Loucy (cell line): ENCODE data around the gene GGT5.

ENCODE experiments used
- H2AFZ ChIP-seq: fragments of 200-600 bp; sonication (generic); 2 replicates; pipeline ENCODE4 v1.6.0; 2016; ENCODE audit warnings: antibody characterized with exemption, mild to moderate bottlenecking, low read length, moderate library complexity
- H3F3A ChIP-seq: fragments of 200-600 bp; 2 replicates; pipeline ENCODE4 v1.6.0; 2016; ENCODE audit warnings: antibody characterized with exemption, low read depth, mild to moderate bottlenecking
- H3K27me3 ChIP-seq: fragments of 200-600 bp; sonication (generic); 2 replicates; pipeline ENCODE4 v1.6.1; 2014; ENCODE audit warnings: low read length, mild to moderate bottlenecking; ENCODE audit not compliant: insufficient read depth, poor library complexity, severe bottlenecking
- H3K36me3 ChIP-seq: fragments of 200-600 bp; sonication (generic); 2 replicates; pipeline ENCODE4 v1.6.1; 2016; ENCODE audit warnings: low read length; ENCODE audit not compliant: insufficient read depth
- H3K4me1 ChIP-seq: fragments of 200-600 bp; sonication (generic); 2 replicates; pipeline ENCODE4 v1.5.1; 2014; ENCODE audit warnings: low read length, mild to moderate bottlenecking; ENCODE audit not compliant: insufficient read depth, poor library complexity, severe bottlenecking
- H3K4me2 ChIP-seq: fragments of 200-600 bp; sonication (generic); 2 replicates; pipeline ENCODE4 v1.6.0; 2014; ENCODE audit warnings: antibody characterized with exemption, low read length, low read depth, mild to moderate bottlenecking; ENCODE audit not compliant: poor library complexity, severe bottlenecking
- H3K4me3 ChIP-seq: fragments of 200-600 bp; sonication (generic); 2 replicates; pipeline ENCODE4 v1.5.1; 2014; ENCODE audit warnings: low read length, mild to moderate bottlenecking, mixed read lengths; ENCODE audit not compliant: poor library complexity, severe bottlenecking
- H3K79me2 ChIP-seq: fragments of 200-600 bp; sonication (generic); 2 replicates; pipeline ENCODE4 v1.6.1; 2014; ENCODE audit warnings: low read length; ENCODE audit not compliant: insufficient read depth
- H3K9ac ChIP-seq: fragments of 200-600 bp; sonication (generic); 2 replicates; pipeline ENCODE4 v1.6.0; 2014; ENCODE audit warnings: mild to moderate bottlenecking, low read depth, low read length, moderate library complexity; ENCODE audit not compliant: poor library complexity, severe bottlenecking
- H3K9me2 ChIP-seq: fragments of 200-600 bp; sonication (generic); replicated peaks from 2 replicates; pipeline ENCODE4 v1.6.1; 2016; ENCODE audit warnings: low read depth, low read length, mixed read lengths
- H3K9me3 ChIP-seq: fragments of 200-600 bp; sonication (generic); 2 replicates; pipeline ENCODE4 v1.6.1; 2014; ENCODE audit warnings: mild to moderate bottlenecking, antibody characterized with exemption, low read length, low read depth; ENCODE audit not compliant: insufficient read depth
- H4K20me1 ChIP-seq: fragments of 200-600 bp; sonication (generic); 2 replicates; pipeline ENCODE4 v1.6.0; 2014; ENCODE audit warnings: antibody characterized with exemption, low read length, mild to moderate bottlenecking; ENCODE audit not compliant: insufficient read depth, poor library complexity, severe bottlenecking
- EZH2phosphoT487 ChIP-seq: fragments of 200-600 bp; IDR thresholded peaks from 2 replicates; pipeline ENCODE4 v1.6.1; 2018; ENCODE audit warnings: antibody characterized with exemption, mild to moderate bottlenecking, moderate library complexity, borderline replicate concordance
- TF ChIP-seq, protein P1 (sequence below): fragments of 200-600 bp; sonication (generic); conservative IDR thresholded peaks from 2 replicates; pipeline ENCODE4 v1.5.1; 2014; ENCODE audit warnings: mild to moderate bottlenecking, antibody characterized with exemption, low read length

The GGT5 gene

DNA sequence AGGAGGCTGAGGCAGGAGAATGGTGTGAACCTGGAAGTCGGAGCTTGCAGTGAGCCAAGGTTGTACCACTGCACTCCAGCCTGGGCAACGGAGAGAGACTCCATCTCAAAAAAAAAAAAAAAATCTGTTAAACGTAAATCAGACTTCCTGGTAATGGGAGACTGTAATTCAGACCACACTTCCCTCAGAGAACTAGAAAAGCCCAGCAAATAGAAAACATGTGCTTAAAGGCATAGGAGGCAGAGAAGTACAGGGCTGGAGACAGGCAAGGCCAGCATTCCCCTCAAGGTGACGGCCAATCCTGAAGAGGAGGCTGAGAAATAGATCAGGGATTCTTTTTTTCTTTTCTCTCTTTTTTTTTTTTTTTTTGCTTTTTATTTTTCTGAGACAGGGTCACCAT, 8.2 kb downstream of the GGT5 start:
- H3F3A ChIP-seq: no peaks in the 10 kb centered on the region
- TF ChIP-seq EZH2phosphoT487: no peak
- no peaks in the 10 kb centered on the region for H3K9me2 ChIP-seq
- H3K9ac ChIP-seq: no peak overlapping the region
- H3K9me3 ChIP-seq: no peaks in the 10 kb centered on the region
- no peaks in the 10 kb centered on the region for H3K36me3 ChIP-seq
- H3K79me2 ChIP-seq: no peaks in the 10 kb centered on the region
- H2AFZ ChIP-seq: no peak overlapping the region
- no peak overlapping the region for H3K4me3 ChIP-seq
- H4K20me1 ChIP-seq: no peaks in the 10 kb centered on the region
- no peaks in the 10 kb centered on the region for H3K4me1 ChIP-seq
- H3K4me2 ChIP-seq: no peak overlapping the region
- H3K27me3 ChIP-seq: no peaks in the 10 kb centered on the region

DNA sequence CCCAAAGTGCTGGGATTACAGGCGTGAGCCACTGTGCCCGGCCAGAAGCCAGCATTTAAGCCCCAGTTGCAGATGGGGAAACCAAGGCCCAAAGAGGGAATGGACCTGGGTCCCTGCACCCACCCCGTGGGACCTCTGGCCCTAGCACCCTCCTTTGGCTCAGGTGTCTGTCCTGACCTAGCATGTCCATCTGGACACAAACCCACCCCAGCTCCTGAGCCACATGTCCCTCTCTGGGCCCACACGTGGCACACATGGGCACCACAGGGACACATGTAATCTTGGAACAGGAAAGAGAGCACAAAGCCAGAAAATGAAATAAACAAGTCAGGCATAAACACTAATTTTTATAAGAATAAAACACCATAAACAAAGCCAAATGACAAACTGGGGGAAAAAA, 9.6 kb downstream of the GGT5 start:
- no peak overlapping the region for H2AFZ ChIP-seq
- H3K36me3 ChIP-seq: no peaks in the 10 kb centered on the region
- H3K4me2 ChIP-seq: no peak overlapping the region
- H3K9ac ChIP-seq: no peak overlapping the region
- no peaks in the 10 kb centered on the region for H3K9me3 ChIP-seq
- no peaks in the 10 kb centered on the region for H3F3A ChIP-seq
- H3K9me2 ChIP-seq: no peaks in the 10 kb centered on the region
- no peaks in the 10 kb centered on the region for H3K4me1 ChIP-seq
- H3K27me3 ChIP-seq: no peaks in the 10 kb centered on the region
- TF ChIP-seq EZH2phosphoT487: no peak
- TF ChIP-seq, protein P1, sequence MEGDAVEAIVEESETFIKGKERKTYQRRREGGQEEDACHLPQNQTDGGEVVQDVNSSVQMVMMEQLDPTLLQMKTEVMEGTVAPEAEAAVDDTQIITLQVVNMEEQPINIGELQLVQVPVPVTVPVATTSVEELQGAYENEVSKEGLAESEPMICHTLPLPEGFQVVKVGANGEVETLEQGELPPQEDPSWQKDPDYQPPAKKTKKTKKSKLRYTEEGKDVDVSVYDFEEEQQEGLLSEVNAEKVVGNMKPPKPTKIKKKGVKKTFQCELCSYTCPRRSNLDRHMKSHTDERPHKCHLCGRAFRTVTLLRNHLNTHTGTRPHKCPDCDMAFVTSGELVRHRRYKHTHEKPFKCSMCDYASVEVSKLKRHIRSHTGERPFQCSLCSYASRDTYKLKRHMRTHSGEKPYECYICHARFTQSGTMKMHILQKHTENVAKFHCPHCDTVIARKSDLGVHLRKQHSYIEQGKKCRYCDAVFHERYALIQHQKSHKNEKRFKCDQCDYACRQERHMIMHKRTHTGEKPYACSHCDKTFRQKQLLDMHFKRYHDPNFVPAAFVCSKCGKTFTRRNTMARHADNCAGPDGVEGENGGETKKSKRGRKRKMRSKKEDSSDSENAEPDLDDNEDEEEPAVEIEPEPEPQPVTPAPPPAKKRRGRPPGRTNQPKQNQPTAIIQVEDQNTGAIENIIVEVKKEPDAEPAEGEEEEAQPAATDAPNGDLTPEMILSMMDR: no peak
- H4K20me1 ChIP-seq: no peaks in the 10 kb centered on the region
- no peaks in the 10 kb centered on the region for H3K79me2 ChIP-seq
- no peak overlapping the region for H3K4me3 ChIP-seq

DNA sequence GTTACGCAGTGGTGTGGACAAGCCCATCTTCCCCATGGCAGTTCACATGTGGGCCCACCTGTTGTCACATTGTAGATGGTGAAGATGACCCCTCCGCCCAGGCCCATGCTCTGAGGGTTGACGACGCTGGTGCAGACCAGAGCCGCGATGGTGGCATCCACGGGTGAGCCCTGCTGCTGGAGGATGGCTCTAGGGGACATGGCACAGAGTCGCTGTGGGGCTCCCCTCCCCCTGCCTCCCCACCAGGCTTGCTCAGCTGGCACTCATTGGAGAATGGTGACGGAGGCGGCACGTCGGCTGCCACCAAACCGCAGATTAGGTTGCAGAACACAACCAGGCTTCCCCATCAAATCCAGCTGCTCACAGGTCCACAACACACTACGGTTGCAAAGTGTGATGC, 11.1 kb downstream of the GGT5 start:
- H3K9me3 ChIP-seq: no peaks in the 10 kb centered on the region
- no peak overlapping the region for H2AFZ ChIP-seq
- no peaks in the 10 kb centered on the region for H3F3A ChIP-seq
- no peaks in the 10 kb centered on the region for H3K9me2 ChIP-seq
- no peak overlapping the region for H3K4me2 ChIP-seq
- no peaks in the 10 kb centered on the region for H3K4me1 ChIP-seq
- TF ChIP-seq EZH2phosphoT487: no peak
- TF ChIP-seq, protein P1: no peak
- no peak overlapping the region for H3K9ac ChIP-seq
- H4K20me1 ChIP-seq: no peaks in the 10 kb centered on the region
- no peaks in the 10 kb centered on the region for H3K36me3 ChIP-seq
- no peak overlapping the region for H3K4me3 ChIP-seq
- H3K79me2 ChIP-seq: no peaks in the 10 kb centered on the region
- no peaks in the 10 kb centered on the region for H3K27me3 ChIP-seq

DNA sequence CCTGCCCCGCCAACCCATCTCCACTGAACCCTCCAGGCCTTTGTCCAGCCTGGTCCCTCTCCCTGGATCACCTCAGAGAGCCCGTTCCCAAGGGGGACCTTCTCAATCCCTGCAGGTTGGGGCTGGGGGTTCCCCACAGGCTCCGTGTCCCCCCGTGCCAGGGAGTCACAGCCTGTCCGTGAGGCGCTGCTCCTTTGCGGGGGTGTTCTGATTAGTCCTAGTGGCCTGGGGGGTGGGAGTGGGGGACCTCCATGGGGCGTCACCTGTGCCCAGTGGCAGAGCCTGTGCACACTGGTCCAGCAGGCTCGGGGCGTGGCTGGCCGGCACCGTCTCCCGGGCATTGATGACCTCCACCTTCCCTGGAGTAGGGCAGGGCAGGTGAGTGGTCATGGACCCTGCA, 11.6 kb downstream of the GGT5 start:
- Histone ChIP-seq H3K27me3 (no peaks in the 10 kb centered on the region), H3K4me3 (no peak overlapping the region), H3K4me1 (no peaks in the 10 kb centered on the region), H3K4me2 (no peak overlapping the region), H3K9me2 (no peaks in the 10 kb centered on the region), H4K20me1 (no peaks in the 10 kb centered on the region), H2AFZ (no peak overlapping the region), H3K9ac (no peak overlapping the region), H3F3A (no peaks in the 10 kb centered on the region), H3K36me3 (no peaks in the 10 kb centered on the region), H3K9me3 (no peaks in the 10 kb centered on the region), H3K79me2 (no peaks in the 10 kb centered on the region)
- TF ChIP-seq, protein P1: no peak
- no peak for TF ChIP-seq EZH2phosphoT487
